ENCODE data around the gene CHMP4A. TPM values are rescaled to one million over a fixed set of nuclear protein-coding genes. Genes with fewer than 3 reads are reported as not detected.

The CHMP4A gene
- total RNA-seq, 1 donor from 2014 or later, result 34.3 TPM

GRCh38 chr14:24256960-24257359, 43.7 kb upstream of the CHMP4A start:
- DNase-seq (ENCODE audit: low spot score), result no peak
- H3K4me1 Mint-ChIP-seq (ENCODE audit: unreplicated experiment), result peaks cover 9% of the 10 kb centered on the region
- H3K27me3 Mint-ChIP-seq (ENCODE audit: unreplicated experiment), result peaks cover 15% of the 10 kb centered on the region
- no peak overlapping the region for H3K27ac Mint-ChIP-seq (ENCODE audit: unreplicated experiment)
- H3K9me3 Mint-ChIP-seq (ENCODE audit: unreplicated experiment), result no peaks in the 10 kb centered on the region
- H3K4me3 Mint-ChIP-seq (ENCODE audit: unreplicated experiment), result no peak overlapping the region
- no peaks in the 10 kb centered on the region for H3K36me3 Mint-ChIP-seq (ENCODE audit: low read depth, unreplicated experiment)
- no peak for TF ChIP-seq CTCF (IDR thresholded peaks at IDR 0.05; ENCODE audit: unreplicated experiment)

- H3K4me1 Mint-ChIP-seq (ENCODE audit: unreplicated experiment), result peaks cover 9% of the 10 kb centered on the region
- TF ChIP-seq CTCF (IDR thresholded peaks at IDR 0.05; ENCODE audit: unreplicated experiment), result no peak
- H3K4me3 Mint-ChIP-seq (ENCODE audit: unreplicated experiment), result no peak overlapping the region
- peaks cover 13% of the 10 kb centered on the region for H3K27me3 Mint-ChIP-seq (ENCODE audit: unreplicated experiment)
- H3K27ac Mint-ChIP-seq (ENCODE audit: unreplicated experiment), result no peak overlapping the region
- H3K9me3 Mint-ChIP-seq (ENCODE audit: unreplicated experiment), result no peaks in the 10 kb centered on the region
- no peaks in the 10 kb centered on the region for H3K36me3 Mint-ChIP-seq (ENCODE audit: low read depth, unreplicated experiment)
- no peak for DNase-seq (ENCODE audit: low spot score)
Observed at GRCh38 chr14:24255931-24256711, 42.8 kb upstream of the CHMP4A start.

- Mint-ChIP-seq H3K27ac (ENCODE audit: unreplicated experiment) (no peak overlapping the region), H3K36me3 (ENCODE audit: low read depth, unreplicated experiment) (no peaks in the 10 kb centered on the region), H3K27me3 (ENCODE audit: unreplicated experiment) (peaks cover 11% of the 10 kb centered on the region), H3K4me3 (ENCODE audit: unreplicated experiment) (no peak overlapping the region), H3K9me3 (ENCODE audit: unreplicated experiment) (no peaks in the 10 kb centered on the region), H3K4me1 (ENCODE audit: unreplicated experiment) (peaks cover 9% of the 10 kb centered on the region)
- DNase-seq (ENCODE audit: low spot score), result no peak
- no peak for TF ChIP-seq CTCF (IDR thresholded peaks at IDR 0.05; ENCODE audit: unreplicated experiment)
Observed at GRCh38 chr14:24255438-24255837, 42.1 kb upstream of the CHMP4A start.

- Mint-ChIP-seq H3K27me3 (ENCODE audit: unreplicated experiment) (peaks cover 13% of the 10 kb centered on the region), H3K36me3 (ENCODE audit: low read depth, unreplicated experiment) (no peaks in the 10 kb centered on the region), H3K4me3 (ENCODE audit: unreplicated experiment) (no peak overlapping the region), H3K4me1 (ENCODE audit: unreplicated experiment) (peaks cover 9% of the 10 kb centered on the region), H3K9me3 (ENCODE audit: unreplicated experiment) (no peaks in the 10 kb centered on the region), H3K27ac (ENCODE audit: unreplicated experiment) (no peak overlapping the region)
- no peak for DNase-seq (ENCODE audit: low spot score)
- no peak for TF ChIP-seq CTCF (IDR thresholded peaks at IDR 0.05; ENCODE audit: unreplicated experiment)
Observed at GRCh38 chr14:24254630-24255392, 41.5 kb upstream of the CHMP4A start.

GRCh38 chr14:24253936-24254335, 40.6 kb upstream of the CHMP4A start:
- H3K4me3 Mint-ChIP-seq (ENCODE audit: unreplicated experiment), result no peak overlapping the region
- no peak for DNase-seq (ENCODE audit: low spot score)
- TF ChIP-seq CTCF (IDR thresholded peaks at IDR 0.05; ENCODE audit: unreplicated experiment), result no peak
- H3K9me3 Mint-ChIP-seq (ENCODE audit: unreplicated experiment), result no peaks in the 10 kb centered on the region
- peaks cover 12% of the 10 kb centered on the region for H3K27me3 Mint-ChIP-seq (ENCODE audit: unreplicated experiment)
- H3K4me1 Mint-ChIP-seq (ENCODE audit: unreplicated experiment), result peaks cover 9% of the 10 kb centered on the region
- no peaks in the 10 kb centered on the region for H3K36me3 Mint-ChIP-seq (ENCODE audit: low read depth, unreplicated experiment)
- H3K27ac Mint-ChIP-seq (ENCODE audit: unreplicated experiment), result no peak overlapping the region
